ENCODE data around the gene PRKCH.

PRKCH gene

GRCh38 chr14:61470961-61471293, 149.5 kb downstream of the PRKCH start:
- no peak for DNase-seq (ENCODE audit: low spot score)
- in situ Hi-C loops (cut with MboI; ENCODE audit: low pct_unique_long_range_greater_than_20kb, low sequenced_read_pairs, unreplicated experiment): no loop called here
- TF ChIP-seq CTCF (IDR thresholded peaks at IDR 0.05; ENCODE audit: extremely low read depth, insufficient read depth, missing control alignments): no peak

DNA sequence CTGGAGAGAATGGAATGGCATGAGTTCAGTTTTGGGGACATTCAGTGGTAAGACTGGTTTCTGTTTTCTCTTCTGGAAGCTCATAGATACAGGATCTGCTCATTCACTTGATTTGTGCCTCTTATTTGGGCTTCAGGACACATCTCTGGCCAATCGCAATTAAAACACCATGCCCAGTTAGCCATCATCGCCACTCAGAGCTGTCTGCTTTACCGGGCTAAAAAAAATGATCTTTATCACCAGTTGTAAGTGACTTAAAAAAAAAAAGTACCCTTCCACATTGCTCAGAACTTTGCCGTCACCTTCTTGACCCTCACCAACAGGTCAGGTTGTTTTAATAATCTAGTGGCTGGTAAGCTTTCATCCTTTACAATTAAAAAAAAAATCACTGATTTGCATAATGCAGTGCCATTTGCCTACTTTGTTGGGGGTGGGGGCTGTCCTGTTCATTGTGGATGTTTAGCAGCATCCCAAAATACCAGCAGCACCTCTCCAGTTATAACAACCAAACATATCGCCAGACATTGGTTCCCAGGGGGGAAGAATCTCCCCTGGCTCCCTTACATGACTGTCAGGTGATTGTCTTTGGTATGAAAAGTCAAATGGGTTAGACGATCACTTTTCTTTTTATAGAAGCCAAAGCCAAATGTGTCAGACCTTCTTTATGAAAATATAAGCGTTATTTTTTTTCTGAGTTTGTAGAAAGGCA, 150.1 kb downstream of the PRKCH start:
- TF ChIP-seq CTCF (IDR thresholded peaks at IDR 0.05; ENCODE audit: extremely low read depth, insufficient read depth, missing control alignments): no peak
- in situ Hi-C loops (cut with MboI; ENCODE audit: low pct_unique_long_range_greater_than_20kb, low sequenced_read_pairs, unreplicated experiment): no loop called here
- no peak for DNase-seq (ENCODE audit: low spot score)

- DNase-seq (ENCODE audit: low spot score): no peak
- TF ChIP-seq CTCF (IDR thresholded peaks at IDR 0.05; ENCODE audit: extremely low read depth, insufficient read depth, missing control alignments): no peak
- in situ Hi-C loops (cut with MboI; ENCODE audit: low pct_unique_long_range_greater_than_20kb, low sequenced_read_pairs, unreplicated experiment): no loop called here
Measured at GRCh38 chr14:61472011-61472672, 150.8 kb downstream of the PRKCH start.

- in situ Hi-C loops (cut with MboI; ENCODE audit: low pct_unique_long_range_greater_than_20kb, low sequenced_read_pairs, unreplicated experiment): no loop called here
- DNase-seq (ENCODE audit: low spot score): no peak
- TF ChIP-seq CTCF (IDR thresholded peaks at IDR 0.05; ENCODE audit: extremely low read depth, insufficient read depth, missing control alignments): no peak
Measured at GRCh38 chr14:61472801-61473376, 151.5 kb downstream of the PRKCH start.

DNA sequence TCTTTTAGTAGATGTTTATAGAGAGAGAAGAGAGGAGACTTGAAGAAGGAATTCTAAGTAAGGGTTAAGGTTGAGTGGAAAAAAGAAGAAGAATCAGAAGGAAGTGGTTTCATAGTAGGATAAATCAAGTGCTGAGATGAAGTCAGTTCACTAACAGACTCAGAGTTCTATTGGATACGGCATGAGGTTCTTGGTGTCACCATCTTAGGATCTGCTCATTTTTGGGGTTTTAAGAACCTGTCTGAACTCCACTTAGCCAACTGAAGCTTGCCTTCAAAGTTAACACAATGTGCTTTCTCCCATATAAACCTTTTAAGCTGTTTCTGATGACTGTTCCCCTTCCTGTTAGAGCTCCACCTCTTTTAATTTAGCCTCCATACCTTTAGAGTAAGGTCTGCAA, 152.6 kb downstream of the PRKCH start:
- in situ Hi-C loops (cut with MboI; ENCODE audit: low pct_unique_long_range_greater_than_20kb, low sequenced_read_pairs, unreplicated experiment): no loop called here
- DNase-seq (ENCODE audit: low spot score): no peak
- TF ChIP-seq CTCF (IDR thresholded peaks at IDR 0.05; ENCODE audit: extremely low read depth, insufficient read depth, missing control alignments): no peak

DNA sequence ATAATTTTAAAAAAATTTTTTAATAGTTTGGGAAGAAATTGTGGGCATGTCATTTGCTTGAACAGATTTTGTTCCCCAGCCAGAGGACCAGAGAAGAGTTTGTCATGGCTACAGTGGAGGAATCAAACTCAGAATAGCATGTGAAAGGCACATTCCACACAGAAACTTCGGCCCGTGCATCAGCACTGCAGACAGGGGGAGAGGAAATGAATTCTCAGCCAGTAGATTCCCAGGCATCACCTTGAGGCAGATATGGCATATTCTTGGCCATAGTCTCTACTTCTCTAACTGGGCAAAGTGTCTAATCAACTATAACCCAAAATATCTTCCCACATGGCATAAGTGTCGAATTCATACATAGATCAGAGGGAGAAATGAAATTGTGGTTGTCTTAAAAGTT, 153.3 kb downstream of the PRKCH start:
- in situ Hi-C loops (cut with MboI; ENCODE audit: low pct_unique_long_range_greater_than_20kb, low sequenced_read_pairs, unreplicated experiment): no loop called here
- DNase-seq (ENCODE audit: low spot score): no peak
- no peak for TF ChIP-seq CTCF (IDR thresholded peaks at IDR 0.05; ENCODE audit: extremely low read depth, insufficient read depth, missing control alignments)

All from GM13977 (cell line).